Fibroblast of the conjunctiva (primary cell): ENCODE results near the gene CHCHD6.

Experiments used
- DNase-seq: peaks from one replicate; pipeline ENCODE4 v3.0.0-alpha.2; 2010; ENCODE audit warnings: low read depth

The CHCHD6 gene

GRCh38 chr3:126941721-126942270 is 237.8 kb downstream of the CHCHD6 start:
- no peak for DNase-seq

- DNase-seq = no peak
Observed at GRCh38 chr3:126944089-126944965, 240.3 kb downstream of the CHCHD6 start.

- no peak for DNase-seq
Observed at GRCh38 chr3:126945171-126945721, 241.2 kb downstream of the CHCHD6 start.

GRCh38 chr3:126945891-126946290 is 241.9 kb downstream of the CHCHD6 start:
- DNase-seq = no peak

- DNase-seq = no peak
Observed at GRCh38 chr3:126946405-126946804, 242.4 kb downstream of the CHCHD6 start.

- no peak for DNase-seq
Observed at GRCh38 chr3:126947429-126947828, 243.4 kb downstream of the CHCHD6 start.

- no peak for DNase-seq
Observed at GRCh38 chr3:126948980-126949535, 245.0 kb downstream of the CHCHD6 start.

GRCh38 chr3:126951561-126951960 is 247.5 kb downstream of the CHCHD6 start:
- no peak for DNase-seq

- DNase-seq = no peak
Observed at GRCh38 chr3:126952261-126952982, 248.4 kb downstream of the CHCHD6 start.

GRCh38 chr3:126952983-126953660 is 249.1 kb downstream of the CHCHD6 start:
- DNase-seq = no peak

- no peak for DNase-seq
Observed at GRCh38 chr3:126954141-126954842, 250.3 kb downstream of the CHCHD6 start.

GRCh38 chr3:126955004-126955790 is 251.2 kb downstream of the CHCHD6 start:
- DNase-seq = no peak

- DNase-seq = no peak
Observed at GRCh38 chr3:126956361-126956760, 252.3 kb downstream of the CHCHD6 start.

GRCh38 chr3:126956866-126957650 is 253.0 kb downstream of the CHCHD6 start:
- no peak for DNase-seq

GRCh38 chr3:126957776-126958637 is 254.0 kb downstream of the CHCHD6 start:
- DNase-seq = no peak

- DNase-seq = no peak
Observed at GRCh38 chr3:126958638-126959085, 254.6 kb downstream of the CHCHD6 start.

- DNase-seq = no peak
Observed at GRCh38 chr3:126959136-126959920, 255.3 kb downstream of the CHCHD6 start.
